ENCODE data around the gene GRK2. TPM values are rescaled to one million over a fixed set of nuclear protein-coding genes. Genes with fewer than 3 reads are reported as not detected.

GRK2 gene
- total and polyA plus RNA-seq, 2 of the 13 experiments (the other 11 are each of a cell fraction or from before 2014, with no cell fraction given): 31.3 to 42.4 TPM

DNA sequence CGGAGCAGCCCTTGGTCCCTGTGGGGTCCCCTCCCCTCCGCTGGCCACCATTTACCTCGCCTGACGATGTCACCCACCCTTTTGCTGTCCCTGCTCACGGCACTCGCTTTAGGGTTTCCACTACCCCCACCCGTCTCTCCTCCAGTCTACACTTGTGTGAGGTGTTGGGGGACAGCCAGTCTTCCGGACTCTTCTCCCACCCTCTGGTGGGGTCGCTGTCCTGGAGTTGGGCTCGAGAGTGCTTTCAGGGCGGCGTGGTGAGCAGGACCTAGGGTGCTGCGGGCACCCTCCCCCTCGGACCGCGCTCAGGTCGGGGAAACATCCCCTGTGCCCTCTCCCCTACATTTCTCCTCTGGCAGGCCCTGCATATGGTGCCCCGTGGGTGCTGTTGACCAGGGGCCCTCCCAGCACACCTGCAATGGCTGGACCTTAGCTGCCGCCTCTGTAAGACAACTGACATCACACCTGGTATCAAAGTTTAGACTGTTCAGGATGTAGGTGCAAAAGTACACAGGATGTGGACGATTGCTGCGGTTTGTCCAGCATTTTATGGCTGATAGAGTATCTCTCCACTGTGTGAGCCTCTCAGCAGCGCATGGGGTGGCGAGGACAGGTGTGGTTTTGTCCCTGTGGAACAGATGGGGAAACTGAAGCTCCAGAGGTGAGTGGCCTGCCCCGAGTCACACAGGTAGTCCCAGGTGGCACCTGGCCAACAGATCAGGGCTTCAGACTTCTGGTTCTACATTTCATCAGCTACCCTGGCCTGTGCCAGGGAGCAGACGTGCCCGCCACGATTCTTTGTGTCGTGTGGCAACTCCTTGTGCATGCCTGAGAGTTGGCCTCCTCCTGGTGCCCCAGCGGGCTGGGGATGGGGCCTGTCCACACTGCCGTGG is 1.2 kb downstream of the GRK2 start (continued):
- TF ChIP-seq PRMT3 (CRISPR knock-in tag; IDR thresholded peaks at IDR 0.05; ENCODE audit: borderline replicate concordance, low read depth) (no peak), KAT7 (CRISPR knock-in tag; IDR thresholded peaks at IDR 0.05; ENCODE audit: borderline replicate concordance) (no peak), NFIC (IDR thresholded peaks at IDR 0.05; ENCODE audit: low read length) (no peak), ZNF383 (CRISPR knock-in tag; IDR thresholded peaks at IDR 0.05; ENCODE audit: borderline replicate concordance) (no peak), SRSF9 (IDR thresholded peaks at IDR 0.05; ENCODE audit: borderline replicate concordance, insufficient read depth, low read depth, low read length, poor library complexity, severe bottlenecking) (no peak), ZNF138 (CRISPR knock-in tag; IDR thresholded peaks at IDR 0.05; ENCODE audit: low read depth) (no peak), HDAC2 (CRISPR knock-in tag; IDR thresholded peaks at IDR 0.05) (no peak), ZNF121 (CRISPR knock-in tag; IDR thresholded peaks at IDR 0.05) (no peak), ZNF496 (CRISPR knock-in tag; IDR thresholded peaks at IDR 0.05; ENCODE audit: insufficient replicate concordance) (no peak), ZNF24 (IDR thresholded peaks at IDR 0.05) (no peak), FOXK2 (IDR thresholded peaks at IDR 0.05) (no peak)
- TF ChIP-seq, protein P1, sequence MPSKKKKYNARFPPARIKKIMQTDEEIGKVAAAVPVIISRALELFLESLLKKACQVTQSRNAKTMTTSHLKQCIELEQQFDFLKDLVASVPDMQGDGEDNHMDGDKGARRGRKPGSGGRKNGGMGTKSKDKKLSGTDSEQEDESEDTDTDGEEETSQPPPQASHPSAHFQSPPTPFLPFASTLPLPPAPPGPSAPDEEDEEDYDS (CRISPR knock-in tag; IDR thresholded peaks at IDR 0.05): 0 out of 2 replicates have a peak, but pooled peaks have one; percentile 19
- TF ChIP-seq, protein P2, sequence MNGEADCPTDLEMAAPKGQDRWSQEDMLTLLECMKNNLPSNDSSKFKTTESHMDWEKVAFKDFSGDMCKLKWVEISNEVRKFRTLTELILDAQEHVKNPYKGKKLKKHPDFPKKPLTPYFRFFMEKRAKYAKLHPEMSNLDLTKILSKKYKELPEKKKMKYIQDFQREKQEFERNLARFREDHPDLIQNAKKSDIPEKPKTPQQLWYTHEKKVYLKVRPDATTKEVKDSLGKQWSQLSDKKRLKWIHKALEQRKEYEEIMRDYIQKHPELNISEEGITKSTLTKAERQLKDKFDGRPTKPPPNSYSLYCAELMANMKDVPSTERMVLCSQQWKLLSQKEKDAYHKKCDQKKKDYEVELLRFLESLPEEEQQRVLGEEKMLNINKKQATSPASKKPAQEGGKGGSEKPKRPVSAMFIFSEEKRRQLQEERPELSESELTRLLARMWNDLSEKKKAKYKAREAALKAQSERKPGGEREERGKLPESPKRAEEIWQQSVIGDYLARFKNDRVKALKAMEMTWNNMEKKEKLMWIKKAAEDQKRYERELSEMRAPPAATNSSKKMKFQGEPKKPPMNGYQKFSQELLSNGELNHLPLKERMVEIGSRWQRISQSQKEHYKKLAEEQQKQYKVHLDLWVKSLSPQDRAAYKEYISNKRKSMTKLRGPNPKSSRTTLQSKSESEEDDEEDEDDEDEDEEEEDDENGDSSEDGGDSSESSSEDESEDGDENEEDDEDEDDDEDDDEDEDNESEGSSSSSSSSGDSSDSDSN (CRISPR knock-in tag; IDR thresholded peaks at IDR 0.05): 0 out of 2 replicates have a peak, but pooled peaks have one; percentile 55
- TF ChIP-seq, protein P3, sequence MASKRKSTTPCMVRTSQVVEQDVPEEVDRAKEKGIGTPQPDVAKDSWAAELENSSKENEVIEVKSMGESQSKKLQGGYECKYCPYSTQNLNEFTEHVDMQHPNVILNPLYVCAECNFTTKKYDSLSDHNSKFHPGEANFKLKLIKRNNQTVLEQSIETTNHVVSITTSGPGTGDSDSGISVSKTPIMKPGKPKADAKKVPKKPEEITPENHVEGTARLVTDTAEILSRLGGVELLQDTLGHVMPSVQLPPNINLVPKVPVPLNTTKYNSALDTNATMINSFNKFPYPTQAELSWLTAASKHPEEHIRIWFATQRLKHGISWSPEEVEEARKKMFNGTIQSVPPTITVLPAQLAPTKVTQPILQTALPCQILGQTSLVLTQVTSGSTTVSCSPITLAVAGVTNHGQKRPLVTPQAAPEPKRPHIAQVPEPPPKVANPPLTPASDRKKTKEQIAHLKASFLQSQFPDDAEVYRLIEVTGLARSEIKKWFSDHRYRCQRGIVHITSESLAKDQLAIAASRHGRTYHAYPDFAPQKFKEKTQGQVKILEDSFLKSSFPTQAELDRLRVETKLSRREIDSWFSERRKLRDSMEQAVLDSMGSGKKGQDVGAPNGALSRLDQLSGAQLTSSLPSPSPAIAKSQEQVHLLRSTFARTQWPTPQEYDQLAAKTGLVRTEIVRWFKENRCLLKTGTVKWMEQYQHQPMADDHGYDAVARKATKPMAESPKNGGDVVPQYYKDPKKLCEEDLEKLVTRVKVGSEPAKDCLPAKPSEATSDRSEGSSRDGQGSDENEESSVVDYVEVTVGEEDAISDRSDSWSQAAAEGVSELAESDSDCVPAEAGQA (IDR thresholded peaks at IDR 0.05; ENCODE audit: low read depth): no peak
- TF ChIP-seq, protein P3 (CRISPR knock-in tag; IDR thresholded peaks at IDR 0.05; ENCODE audit: borderline replicate concordance): no peak
- TF ChIP-seq, protein P4, sequence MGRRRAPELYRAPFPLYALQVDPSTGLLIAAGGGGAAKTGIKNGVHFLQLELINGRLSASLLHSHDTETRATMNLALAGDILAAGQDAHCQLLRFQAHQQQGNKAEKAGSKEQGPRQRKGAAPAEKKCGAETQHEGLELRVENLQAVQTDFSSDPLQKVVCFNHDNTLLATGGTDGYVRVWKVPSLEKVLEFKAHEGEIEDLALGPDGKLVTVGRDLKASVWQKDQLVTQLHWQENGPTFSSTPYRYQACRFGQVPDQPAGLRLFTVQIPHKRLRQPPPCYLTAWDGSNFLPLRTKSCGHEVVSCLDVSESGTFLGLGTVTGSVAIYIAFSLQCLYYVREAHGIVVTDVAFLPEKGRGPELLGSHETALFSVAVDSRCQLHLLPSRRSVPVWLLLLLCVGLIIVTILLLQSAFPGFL (CRISPR knock-in tag; IDR thresholded peaks at IDR 0.05): no peak
- TF ChIP-seq, protein P5, sequence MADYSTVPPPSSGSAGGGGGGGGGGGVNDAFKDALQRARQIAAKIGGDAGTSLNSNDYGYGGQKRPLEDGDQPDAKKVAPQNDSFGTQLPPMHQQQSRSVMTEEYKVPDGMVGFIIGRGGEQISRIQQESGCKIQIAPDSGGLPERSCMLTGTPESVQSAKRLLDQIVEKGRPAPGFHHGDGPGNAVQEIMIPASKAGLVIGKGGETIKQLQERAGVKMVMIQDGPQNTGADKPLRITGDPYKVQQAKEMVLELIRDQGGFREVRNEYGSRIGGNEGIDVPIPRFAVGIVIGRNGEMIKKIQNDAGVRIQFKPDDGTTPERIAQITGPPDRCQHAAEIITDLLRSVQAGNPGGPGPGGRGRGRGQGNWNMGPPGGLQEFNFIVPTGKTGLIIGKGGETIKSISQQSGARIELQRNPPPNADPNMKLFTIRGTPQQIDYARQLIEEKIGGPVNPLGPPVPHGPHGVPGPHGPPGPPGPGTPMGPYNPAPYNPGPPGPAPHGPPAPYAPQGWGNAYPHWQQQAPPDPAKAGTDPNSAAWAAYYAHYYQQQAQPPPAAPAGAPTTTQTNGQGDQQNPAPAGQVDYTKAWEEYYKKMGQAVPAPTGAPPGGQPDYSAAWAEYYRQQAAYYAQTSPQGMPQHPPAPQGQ (CRISPR knock-in tag; IDR thresholded peaks at IDR 0.05; ENCODE audit: borderline replicate concordance): no peak

Data from HepG2 (cell line).